ENCODE measurements around the gene NYAP2. TPM values are rescaled to one million over a fixed set of nuclear protein-coding genes. Genes with fewer than 3 reads are reported as not detected.

NYAP2 gene
- total and polyA plus RNA-seq, 2 donors (not counting 1 experiment from before 2014, with no cell fraction given): not detected

- Histone ChIP-seq H3K9me3 (ENCODE audit: control insufficient read depth, insufficient read depth, low read depth, low read length) (no peaks in the 10 kb centered on the region), H3K27me3 (ENCODE audit: control insufficient read depth, insufficient read depth, low read length) (no peaks in the 10 kb centered on the region), H3K9ac (ENCODE audit: insufficient read depth, low read length) (no peak overlapping the region), H3K27ac (ENCODE audit: insufficient read depth, low read length) (no peak overlapping the region), H3K36me3 (ENCODE audit: control insufficient read depth, insufficient read depth, low read length) (no peaks in the 10 kb centered on the region), H3K4me1 (ENCODE audit: control insufficient read depth, extremely low read depth, insufficient read depth, low read length) (no peaks in the 10 kb centered on the region), H4K20me1 (ENCODE audit: control insufficient read depth, extremely low read depth, insufficient read depth, low read length) (no peaks in the 10 kb centered on the region), H3K4me2 (ENCODE audit: extremely low read depth, insufficient read depth, low read length) (no peak overlapping the region), H2AFZ (ENCODE audit: low read length) (no peak overlapping the region), H3K79me2 (ENCODE audit: control insufficient read depth, insufficient read depth, low read length) (no peaks in the 10 kb centered on the region), H3K4me3 (replicated peaks in 1 of 4; ENCODE audit: control extremely low read depth in 1 of 4, insufficient read depth in 1 of 4, low read depth in 3 of 4, low read length in 4 of 4) (no peak overlapping the region)
- no peak for DNase-seq (ENCODE audit: low read depth in 2 of 2)
- TF ChIP-seq EZH2 (IDR thresholded peaks at IDR 0.05; ENCODE audit: low read length, missing control alignments) (no peak), CTCF (conservative IDR thresholded peaks at IDR 0.05 in 1 of 2, IDR thresholded peaks at IDR 0.05 in 1 of 2; ENCODE audit: low read depth in 1 of 2, low read length in 2 of 2) (no peak)
These were observed 97.1 kb downstream of the NYAP2 start for GRCh38 chr2:225496568-225496967.

GRCh38 chr2:225497166-225497565 lies 97.7 kb downstream of the NYAP2 start:
- Histone ChIP-seq H3K27ac (ENCODE audit: insufficient read depth, low read length) (no peak overlapping the region), H3K4me3 (replicated peaks in 1 of 4; ENCODE audit: control extremely low read depth in 1 of 4, insufficient read depth in 1 of 4, low read depth in 3 of 4, low read length in 4 of 4) (no peak overlapping the region), H4K20me1 (ENCODE audit: control insufficient read depth, extremely low read depth, insufficient read depth, low read length) (no peaks in the 10 kb centered on the region), H3K9ac (ENCODE audit: insufficient read depth, low read length) (no peak overlapping the region), H2AFZ (ENCODE audit: low read length) (no peak overlapping the region), H3K9me3 (ENCODE audit: control insufficient read depth, insufficient read depth, low read depth, low read length) (no peaks in the 10 kb centered on the region), H3K4me1 (ENCODE audit: control insufficient read depth, extremely low read depth, insufficient read depth, low read length) (no peaks in the 10 kb centered on the region), H3K4me2 (ENCODE audit: extremely low read depth, insufficient read depth, low read length) (no peak overlapping the region), H3K27me3 (ENCODE audit: control insufficient read depth, insufficient read depth, low read length) (no peaks in the 10 kb centered on the region), H3K36me3 (ENCODE audit: control insufficient read depth, insufficient read depth, low read length) (no peaks in the 10 kb centered on the region), H3K79me2 (ENCODE audit: control insufficient read depth, insufficient read depth, low read length) (no peaks in the 10 kb centered on the region)
- TF ChIP-seq CTCF (conservative IDR thresholded peaks at IDR 0.05 in 1 of 2, IDR thresholded peaks at IDR 0.05 in 1 of 2; ENCODE audit: low read depth in 1 of 2, low read length in 2 of 2) (no peak), EZH2 (IDR thresholded peaks at IDR 0.05; ENCODE audit: low read length, missing control alignments) (no peak)
- DNase-seq (ENCODE audit: low read depth in 2 of 2): no peak

- Histone ChIP-seq H4K20me1 (ENCODE audit: control insufficient read depth, extremely low read depth, insufficient read depth, low read length) (no peaks in the 10 kb centered on the region), H3K27ac (ENCODE audit: insufficient read depth, low read length) (no peak overlapping the region), H2AFZ (ENCODE audit: low read length) (no peak overlapping the region), H3K9me3 (ENCODE audit: control insufficient read depth, insufficient read depth, low read depth, low read length) (no peaks in the 10 kb centered on the region), H3K4me2 (ENCODE audit: extremely low read depth, insufficient read depth, low read length) (no peak overlapping the region), H3K4me1 (ENCODE audit: control insufficient read depth, extremely low read depth, insufficient read depth, low read length) (no peaks in the 10 kb centered on the region), H3K4me3 (replicated peaks in 1 of 4; ENCODE audit: control extremely low read depth in 1 of 4, insufficient read depth in 1 of 4, low read depth in 3 of 4, low read length in 4 of 4) (no peak overlapping the region), H3K79me2 (ENCODE audit: control insufficient read depth, insufficient read depth, low read length) (no peaks in the 10 kb centered on the region), H3K9ac (ENCODE audit: insufficient read depth, low read length) (no peak overlapping the region), H3K36me3 (ENCODE audit: control insufficient read depth, insufficient read depth, low read length) (no peaks in the 10 kb centered on the region), H3K27me3 (ENCODE audit: control insufficient read depth, insufficient read depth, low read length) (no peaks in the 10 kb centered on the region)
- DNase-seq (ENCODE audit: low read depth in 2 of 2): no peak
- no peak for TF ChIP-seq EZH2 (IDR thresholded peaks at IDR 0.05; ENCODE audit: low read length, missing control alignments)
- no peak for TF ChIP-seq CTCF (conservative IDR thresholded peaks at IDR 0.05 in 1 of 2, IDR thresholded peaks at IDR 0.05 in 1 of 2; ENCODE audit: low read depth in 1 of 2, low read length in 2 of 2)
These were observed 101.5 kb downstream of the NYAP2 start for GRCh38 chr2:225501022-225501421.
